GM19023 (cell line): ENCODE measurements around the gene AOPEP.

Experiments
- ATAC-seq: cut with Tn5 transposase; IDR thresholded peaks from one replicate; pipeline ENCODE4 v1.9.1; 2021; ENCODE audit warnings: mild to moderate bottlenecking, moderate library complexity; ENCODE audit not compliant: unreplicated experiment

AOPEP gene

GRCh38 chr9:94979904-94980507 lies 253.5 kb downstream of the AOPEP start:
- no peak for ATAC-seq

- no peak for ATAC-seq
These were observed 254.6 kb downstream of the AOPEP start for GRCh38 chr9:94980947-94981722.

- ATAC-seq = no peak
These were observed 255.2 kb downstream of the AOPEP start for GRCh38 chr9:94981723-94982090.

- no peak for ATAC-seq
These were observed 255.7 kb downstream of the AOPEP start for GRCh38 chr9:94982211-94982610.

- ATAC-seq = no peak
These were observed 257.1 kb downstream of the AOPEP start for GRCh38 chr9:94983552-94983951.

- no peak for ATAC-seq
These were observed 258.5 kb downstream of the AOPEP start for GRCh38 chr9:94984891-94985476.

- no peak for ATAC-seq
These were observed 259.1 kb downstream of the AOPEP start for GRCh38 chr9:94985649-94986048.

- ATAC-seq = no peak
These were observed 261.2 kb downstream of the AOPEP start for GRCh38 chr9:94987731-94988130.

- no peak for ATAC-seq
These were observed 264.5 kb downstream of the AOPEP start for GRCh38 chr9:94990897-94991561.

- no peak for ATAC-seq
These were observed 265.7 kb downstream of the AOPEP start for GRCh38 chr9:94991961-94992907.

- ATAC-seq = no peak
These were observed 266.8 kb downstream of the AOPEP start for GRCh38 chr9:94993160-94993820.

GRCh38 chr9:94993821-94994165 lies 267.3 kb downstream of the AOPEP start:
- ATAC-seq = no peak

GRCh38 chr9:94995048-94995693 lies 268.7 kb downstream of the AOPEP start:
- ATAC-seq = no peak

- ATAC-seq = no peak
These were observed 270.1 kb downstream of the AOPEP start for GRCh38 chr9:94996641-94997040.

- no peak for ATAC-seq
These were observed 271.2 kb downstream of the AOPEP start for GRCh38 chr9:94997727-94998126.

GRCh38 chr9:94999832-95000231 lies 273.3 kb downstream of the AOPEP start:
- ATAC-seq = no peak

GRCh38 chr9:95000821-95001220 lies 274.3 kb downstream of the AOPEP start:
- no peak for ATAC-seq

GRCh38 chr9:95001720-95002119 lies 275.2 kb downstream of the AOPEP start:
- ATAC-seq = no peak

- ATAC-seq = no peak
These were observed 277.4 kb downstream of the AOPEP start for GRCh38 chr9:95003689-95004410.
